NCI-H146 treated with DMSO at 0.1 percent for 48 hours (cell line): Measurements from ENCODE around the gene SERINC4.
"Not testable (repeated sequence)": the region's sequence is repeated elsewhere in the genome, so short reads cannot be mapped to it uniquely, and the experiment has no call there.

Source experiments
- DNase-seq: peaks from one replicate; lab custom pipeline; 2025; ENCODE audit not compliant: unreplicated experiment; lab: John Stamatoyannopoulos, UW

SERINC4 gene

DNA sequence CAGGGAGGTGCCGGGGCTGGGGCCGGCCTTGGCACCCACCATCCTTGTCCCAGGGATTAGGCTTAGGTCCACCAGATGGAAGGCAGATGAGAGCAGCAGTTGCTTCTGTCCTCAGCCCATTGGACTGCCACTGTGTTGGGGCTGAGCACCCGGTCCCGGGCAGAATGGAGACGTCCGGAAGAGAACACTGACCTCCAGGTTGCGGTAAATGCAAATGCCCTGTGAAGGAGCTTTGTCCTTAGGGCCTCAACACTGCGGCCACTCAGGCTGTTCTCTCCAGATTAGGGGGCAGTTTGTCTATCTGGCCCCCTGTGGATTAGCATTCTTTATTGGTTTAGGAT is at the start of gene SERINC4:
TSS of gene SERINC4 (minus strand) at position 276 of the 341 bp plus-strand sequence. CDS start at position 42, 234 bp downstream.
- no peak for DNase-seq

DNA sequence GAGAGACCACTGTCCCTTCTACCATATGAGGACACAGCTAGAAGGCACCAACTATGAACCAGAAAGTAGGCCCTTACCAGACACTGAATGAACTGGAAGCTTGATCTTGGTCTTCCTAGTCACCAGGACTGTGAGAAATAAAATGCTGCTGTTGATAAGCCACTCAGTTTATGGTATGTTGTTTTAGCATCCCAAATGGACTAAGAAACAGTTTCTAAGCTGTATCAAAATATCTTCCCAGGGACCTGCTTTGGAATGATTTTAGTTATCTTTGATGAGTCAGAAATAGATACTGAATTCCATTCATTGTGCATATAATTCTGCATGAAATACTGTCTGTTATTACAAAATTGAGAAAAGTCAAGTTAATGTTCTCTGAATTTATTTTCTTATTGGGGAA is 45.4 kb upstream of the SERINC4 start:
- no peak for DNase-seq

DNA sequence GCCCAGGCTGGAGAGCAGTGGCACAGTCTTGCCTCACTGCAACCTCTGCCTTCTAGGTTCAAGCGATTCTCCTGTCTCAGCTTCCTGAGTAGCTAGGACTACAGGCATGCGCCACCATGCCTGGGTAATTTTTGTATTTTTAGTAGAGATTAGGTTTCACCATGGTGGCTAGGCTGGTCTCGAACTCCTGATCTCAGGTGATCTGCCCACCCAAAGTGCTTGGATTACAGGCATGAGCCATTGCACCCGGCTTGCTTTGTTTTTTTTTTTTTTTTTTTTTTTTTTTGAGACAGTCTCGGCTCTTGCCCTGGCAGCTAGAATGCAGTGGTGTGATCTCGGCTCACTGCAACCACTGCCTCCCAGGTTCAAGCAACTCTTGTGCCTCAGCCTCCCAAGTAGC is 32.5 kb upstream of the SERINC4 start:
- not testable (repeated sequence) for DNase-seq

DNA sequence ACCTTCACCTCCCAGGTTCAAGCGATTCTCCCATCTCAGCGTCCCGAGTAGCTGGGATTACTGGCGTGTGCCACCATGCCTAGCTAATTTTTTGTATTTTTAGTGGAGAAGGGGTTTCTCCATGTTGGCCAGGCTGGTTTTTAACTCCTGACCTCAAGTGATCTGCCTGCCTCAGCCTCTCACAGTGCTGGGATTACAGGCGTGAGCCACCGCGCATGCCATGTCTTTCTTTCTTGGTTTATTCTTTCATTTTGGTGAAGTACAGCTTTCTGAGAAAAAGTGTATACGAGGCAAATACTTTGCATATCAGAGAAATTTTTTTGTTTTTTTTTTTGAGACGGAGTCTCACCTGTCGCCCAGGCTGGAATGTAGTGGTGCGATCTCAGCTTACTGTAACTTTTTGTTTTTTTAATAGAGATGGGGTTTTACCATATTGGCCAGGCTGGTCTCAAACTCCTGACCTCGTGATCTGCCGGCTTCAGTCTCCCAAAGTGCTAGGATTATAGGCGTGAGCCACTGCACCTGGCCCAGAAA is 31.6 kb upstream of the SERINC4 start:
- not testable (repeated sequence) for DNase-seq

DNA sequence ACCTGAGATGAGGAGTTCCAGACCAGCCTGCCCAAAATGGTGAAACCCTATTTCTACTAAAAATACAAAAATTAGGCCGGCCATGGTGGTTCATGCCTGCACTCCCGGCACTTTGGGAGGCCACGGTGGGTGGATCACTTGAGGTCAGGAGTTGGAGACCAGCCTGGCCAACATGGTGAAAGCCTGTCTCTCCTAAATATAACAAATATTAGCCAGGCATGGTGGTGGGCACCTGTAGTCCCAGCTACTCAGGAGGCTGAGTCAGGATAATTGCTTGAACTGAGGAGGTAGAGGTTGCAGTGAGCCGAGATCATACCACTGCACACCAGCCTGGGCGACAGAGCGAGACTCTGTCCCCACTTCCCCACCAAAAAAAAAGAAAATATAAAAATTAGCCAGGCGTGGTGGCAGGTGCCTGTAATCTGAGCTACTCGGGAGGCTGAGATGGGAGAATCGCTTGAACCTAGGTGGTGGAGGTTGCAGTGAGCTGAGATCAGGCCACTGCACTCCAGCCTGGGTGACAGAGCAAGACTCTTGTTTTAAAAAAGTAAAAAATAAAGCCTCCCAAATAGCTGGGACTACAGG is 30.8 kb upstream of the SERINC4 start:
- DNase-seq: not testable (repeated sequence)

DNA sequence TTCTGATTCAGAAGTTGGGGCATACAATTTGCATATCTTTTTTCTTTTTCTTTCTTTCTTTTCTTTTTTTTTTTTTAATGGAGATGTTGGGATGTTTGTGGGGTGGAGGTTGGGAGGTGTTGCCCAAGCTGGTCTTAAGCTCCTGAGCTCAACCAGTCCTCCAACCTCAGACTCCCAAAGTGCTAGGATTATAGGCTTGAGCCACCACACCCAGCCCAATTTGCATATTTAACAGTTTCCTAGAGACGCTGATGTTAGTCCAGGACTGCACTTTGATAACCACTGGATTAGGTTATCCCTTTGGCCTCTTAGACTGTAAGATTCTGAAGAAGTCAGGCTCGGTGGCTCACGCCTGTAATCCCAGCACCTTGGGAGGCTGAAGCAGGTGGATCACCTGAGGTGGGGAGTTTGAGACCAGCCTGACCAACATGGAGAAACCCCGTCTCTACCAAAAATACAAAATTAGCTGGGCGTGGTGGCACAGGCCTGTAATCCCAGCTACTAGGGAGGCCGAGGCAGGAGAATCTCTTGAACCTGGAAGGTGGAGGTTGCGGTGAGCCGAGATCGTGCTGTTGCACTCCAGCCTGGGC is 30.0 kb upstream of the SERINC4 start:
- DNase-seq: not testable (repeated sequence)

DNA sequence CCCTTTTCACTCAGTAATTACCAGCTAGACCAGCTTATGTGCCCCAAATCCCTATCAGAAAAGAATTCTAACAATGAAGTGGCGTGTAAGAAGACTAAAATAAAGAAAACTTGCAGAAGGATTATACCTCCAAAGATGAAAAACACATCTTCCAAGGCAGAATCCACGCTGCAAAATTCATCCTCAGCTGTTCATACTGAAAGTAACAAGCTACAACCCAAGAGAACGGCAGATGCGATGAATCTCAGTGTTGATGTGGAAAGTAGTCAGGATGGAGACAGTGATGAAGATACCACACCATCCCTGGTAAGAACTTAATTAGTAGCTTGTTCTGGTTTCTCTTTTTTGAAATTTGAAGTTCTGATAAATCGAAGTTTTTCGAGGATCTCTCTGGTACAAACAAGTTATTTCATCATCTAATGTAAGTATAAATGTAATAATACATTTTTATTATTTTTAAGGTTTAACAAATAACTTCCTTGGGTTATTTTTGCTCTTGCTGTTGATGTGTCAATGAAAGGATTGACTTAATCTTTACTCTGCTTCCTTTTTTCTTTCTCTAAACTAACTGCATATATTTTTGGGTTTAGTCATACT is 28.1 kb upstream of the SERINC4 start:
- DNase-seq: no peak

DNA sequence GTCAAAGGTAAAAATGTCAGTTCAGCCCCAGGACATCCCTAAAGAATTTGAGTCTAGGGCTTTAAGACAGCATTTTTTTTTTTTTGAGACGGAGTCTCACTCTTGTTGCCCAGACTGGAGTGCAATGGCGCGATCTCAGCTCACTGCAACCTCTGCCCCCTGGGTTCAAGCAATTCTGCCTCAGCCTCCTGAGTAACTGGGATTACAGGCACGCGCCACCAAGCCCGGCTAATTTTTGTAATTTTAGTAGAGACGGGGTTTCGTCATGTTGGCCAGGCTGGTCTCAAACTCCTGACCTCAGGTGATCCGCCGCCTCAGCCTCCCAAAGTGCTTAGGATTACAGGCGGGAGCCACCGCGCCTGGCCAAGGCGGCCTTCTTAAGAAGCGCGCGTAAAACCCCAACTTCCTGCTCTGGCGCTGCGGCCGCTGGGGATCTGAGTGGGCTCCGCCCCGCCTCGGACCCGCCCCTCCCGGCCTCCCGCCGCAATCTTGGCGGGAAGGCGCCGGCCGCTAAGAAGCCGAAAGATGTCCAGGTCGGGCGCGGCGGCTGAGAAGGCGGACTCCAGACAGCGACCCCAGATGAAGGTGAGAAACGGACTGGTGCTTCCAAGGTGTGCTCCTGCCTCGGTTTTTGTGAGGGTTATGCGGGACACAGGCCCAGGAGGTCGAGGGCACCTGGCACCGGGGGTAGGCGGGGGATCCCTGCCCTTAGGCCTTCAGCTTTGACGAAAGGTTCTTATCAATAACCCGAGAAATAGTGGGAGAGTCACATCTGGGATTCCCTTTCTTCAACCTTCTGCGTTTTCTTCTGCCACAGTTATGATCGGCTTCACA is 26.7 kb upstream of the SERINC4 start, which contains the start of gene WDR76:
TSS of gene WDR76 (plus strand) at position 495 of the 834 bp plus-strand sequence. CDS start at position 526, 31 bp downstream.
- DNase-seq: peak; percentile 51

DNA sequence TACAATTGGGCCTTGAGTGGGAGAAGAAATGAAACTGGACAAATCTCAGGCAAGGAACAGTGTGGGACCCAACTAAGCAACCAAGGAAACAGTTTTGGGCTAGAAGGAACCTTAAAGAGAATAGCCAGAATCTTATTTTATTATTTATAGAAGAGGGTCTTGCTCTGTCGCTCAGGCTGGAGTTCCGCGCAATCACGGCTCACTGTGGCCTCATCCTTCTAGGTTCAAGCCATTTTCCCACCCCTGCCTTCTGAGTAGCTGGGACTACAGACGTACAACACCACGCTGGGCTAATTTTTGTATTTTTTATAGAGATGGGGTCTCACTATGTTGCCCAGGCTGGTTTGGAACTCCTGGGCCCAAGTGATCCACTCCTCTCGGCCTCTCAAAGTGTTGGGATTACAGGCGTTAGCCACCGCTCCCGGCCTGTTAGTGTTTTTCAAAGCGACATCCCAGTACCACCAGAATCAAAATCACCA is 26.0 kb upstream of the SERINC4 start:
- DNase-seq: no peak

DNA sequence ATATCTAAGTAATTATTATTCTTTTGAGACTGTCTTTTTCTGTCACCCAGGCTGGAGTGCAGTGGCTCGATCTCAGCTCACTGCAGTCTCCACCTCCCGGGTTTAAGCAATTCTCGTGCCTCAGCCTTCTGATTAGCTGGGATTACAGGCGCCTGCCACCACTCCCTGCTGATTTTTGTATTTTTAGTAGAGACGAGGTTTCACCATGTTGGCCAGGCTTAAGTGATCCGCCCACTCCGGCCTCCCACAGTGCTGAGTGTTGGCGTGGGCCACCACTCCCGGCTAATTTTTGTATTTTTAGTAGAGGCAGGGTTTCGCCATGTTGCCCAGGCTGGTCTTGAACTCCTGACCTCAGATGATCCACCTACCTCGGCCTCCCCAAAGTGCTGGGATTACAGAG is 25.3 kb upstream of the SERINC4 start:
- not testable (repeated sequence) for DNase-seq

DNA sequence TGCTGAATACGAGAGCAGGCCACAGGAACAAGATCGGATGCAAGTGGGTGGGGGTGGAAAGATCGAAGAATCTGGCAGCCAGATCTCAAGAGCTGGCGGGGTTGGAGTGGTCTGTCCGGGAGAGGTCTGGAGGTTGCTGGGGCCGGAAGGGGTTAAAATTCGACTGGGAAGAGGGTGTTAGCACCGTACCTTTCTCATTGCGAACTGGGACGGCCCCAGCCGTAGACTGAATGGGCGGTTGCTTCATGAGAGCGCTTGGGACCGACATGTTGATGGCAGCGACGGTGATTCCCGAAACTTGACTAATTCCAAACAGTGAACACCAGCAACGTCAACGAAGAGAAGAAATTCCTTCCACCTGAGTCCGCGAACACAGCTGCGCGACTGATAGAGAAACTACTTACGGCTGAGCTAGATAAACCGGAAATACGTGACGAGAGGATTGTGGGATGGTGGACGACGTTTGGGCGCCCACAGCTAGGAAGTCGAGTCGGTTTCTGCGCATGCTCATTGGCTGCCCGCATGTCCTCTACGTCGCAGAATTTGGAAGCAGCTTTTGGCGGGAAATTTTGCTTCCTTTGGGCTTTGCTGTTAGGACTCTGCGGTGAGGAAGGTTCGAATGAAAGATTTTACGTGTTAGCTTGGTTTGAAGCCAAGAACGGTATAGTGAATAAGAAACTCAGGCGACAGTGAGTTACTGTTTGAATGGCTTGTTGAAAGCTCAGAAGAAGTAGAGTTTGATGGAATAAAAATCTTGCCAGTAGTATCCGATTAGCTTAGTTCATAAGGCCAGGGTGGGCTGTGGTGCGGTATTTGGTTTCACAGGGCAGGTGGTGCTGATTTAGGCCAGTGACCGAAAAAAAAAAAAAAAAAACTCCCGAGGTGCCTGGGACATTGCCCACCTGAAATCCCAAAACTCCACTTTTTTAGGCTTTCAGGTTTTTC is 24.6 kb upstream of the SERINC4 start, which contains the start of gene MFAP1:
TSS of gene MFAP1 (minus strand) at position 389 of the 945 bp plus-strand sequence. CDS start at position 268, 121 bp downstream.
- peak; percentile 89 for DNase-seq

DNA sequence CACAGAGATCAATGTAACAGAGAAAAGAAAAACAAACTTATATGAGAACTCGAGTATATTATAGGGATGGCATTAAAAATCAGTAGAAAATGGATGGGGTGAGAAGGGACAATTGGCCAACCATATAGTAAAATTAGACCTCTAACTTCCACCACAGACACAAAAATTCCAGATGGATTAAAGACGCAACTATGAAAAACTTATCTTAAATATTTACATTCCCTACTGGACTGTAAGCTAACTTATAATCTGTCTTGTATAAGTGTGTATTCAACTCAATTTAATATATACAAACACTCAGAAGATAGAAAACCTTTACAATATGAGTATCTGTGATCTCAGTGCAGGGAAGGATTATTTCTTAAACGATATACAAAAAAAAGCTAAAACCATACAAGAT is 21.5 kb upstream of the SERINC4 start:
- no peak for DNase-seq

DNA sequence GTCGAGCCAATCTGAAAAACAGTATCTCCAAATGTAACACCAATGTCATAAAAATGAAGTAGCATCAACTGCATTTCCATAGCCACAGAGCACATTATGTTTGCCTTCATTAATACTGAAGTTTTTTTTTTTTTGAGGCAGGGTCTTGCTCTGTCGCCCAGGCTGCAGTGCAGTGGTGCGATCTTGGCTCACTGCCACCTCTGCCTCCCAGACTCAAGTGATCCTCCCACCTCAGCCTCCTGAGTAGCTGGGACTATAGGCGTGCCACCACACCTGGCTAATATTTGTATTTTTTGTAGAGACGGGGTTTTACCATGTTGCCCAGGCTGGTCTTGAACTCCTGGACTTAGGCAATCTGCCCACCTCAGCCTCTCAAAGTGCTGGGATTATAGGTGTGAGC is 15.0 kb upstream of the SERINC4 start:
- not testable (repeated sequence) for DNase-seq

DNA sequence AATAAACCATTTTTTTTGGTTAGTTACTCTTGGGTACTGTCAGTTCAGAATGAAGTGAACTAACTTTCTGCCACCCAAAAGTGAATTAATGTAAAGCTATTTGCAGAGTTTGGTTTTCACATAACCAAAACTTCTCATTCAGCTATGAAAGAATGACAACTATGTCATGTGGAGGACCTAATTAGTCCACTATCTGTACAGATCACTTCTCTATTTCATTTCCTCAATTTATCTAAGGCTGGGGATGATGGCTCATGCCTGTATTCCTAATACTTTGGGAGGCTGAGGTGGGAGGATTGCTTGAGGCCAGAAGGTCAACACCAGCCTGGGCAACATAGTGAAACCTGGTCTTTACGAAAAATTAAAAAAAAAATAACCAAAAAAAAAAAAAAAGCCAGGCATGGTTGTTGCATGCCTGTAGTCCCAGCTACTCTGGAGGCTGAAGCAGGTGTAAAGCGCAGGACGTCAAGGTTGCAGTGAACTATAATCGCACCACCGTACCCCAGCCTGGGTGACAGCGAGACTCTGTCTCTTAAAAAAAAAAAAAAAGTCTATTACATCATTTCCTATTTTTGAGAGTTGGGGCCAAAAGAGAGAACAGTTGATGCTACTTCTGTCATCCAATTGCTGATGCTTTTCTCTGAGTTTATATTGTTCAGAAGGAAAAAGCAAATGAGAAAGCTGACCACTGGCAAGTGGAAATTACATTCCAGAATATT is 9.1 kb upstream of the SERINC4 start:
- DNase-seq: no peak

DNA sequence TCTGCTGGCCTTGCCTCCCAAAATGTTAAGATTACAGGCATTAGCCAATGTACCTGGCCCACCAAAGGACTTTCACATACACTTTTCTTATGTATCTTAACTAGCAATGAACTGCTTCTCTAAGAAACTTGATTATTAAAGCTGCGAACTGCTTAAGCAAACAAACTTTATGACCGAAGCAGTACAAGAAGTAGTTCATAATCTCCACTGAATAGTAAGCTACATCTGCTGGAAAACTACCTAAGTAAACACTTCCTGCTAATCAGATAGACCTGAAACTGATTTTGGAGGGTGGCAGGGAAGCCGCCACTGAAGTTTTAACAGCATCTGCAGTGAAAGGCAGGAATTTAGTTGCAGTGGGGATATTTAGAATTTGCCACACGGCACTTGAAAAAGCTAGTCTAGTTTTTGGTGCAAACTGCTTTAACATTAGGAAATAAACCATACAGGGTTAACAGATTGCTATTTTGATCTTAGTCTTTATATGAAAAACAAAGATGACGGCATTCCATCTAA is 8.5 kb upstream of the SERINC4 start:
- no peak for DNase-seq

DNA sequence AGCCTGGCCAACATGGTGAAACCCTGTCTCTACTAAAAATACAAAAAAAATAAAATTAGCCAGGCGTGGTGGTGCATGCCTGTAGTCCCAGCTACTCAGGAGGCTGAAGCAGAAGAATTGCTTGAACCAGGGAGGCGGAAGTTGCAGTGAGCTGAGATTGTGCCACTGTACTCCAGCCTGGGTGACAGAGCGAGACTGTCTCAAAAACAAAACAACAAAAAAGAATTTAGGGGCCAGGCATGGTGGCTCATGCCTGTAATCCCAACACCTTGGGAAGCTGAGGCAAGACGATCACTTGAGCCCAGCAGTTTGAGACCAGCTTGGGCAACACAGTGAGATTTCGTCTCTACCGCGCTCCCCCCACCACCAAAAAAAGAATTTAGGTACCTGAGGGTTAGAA is 2.7 kb upstream of the SERINC4 start:
- not testable (repeated sequence) for DNase-seq

DNA sequence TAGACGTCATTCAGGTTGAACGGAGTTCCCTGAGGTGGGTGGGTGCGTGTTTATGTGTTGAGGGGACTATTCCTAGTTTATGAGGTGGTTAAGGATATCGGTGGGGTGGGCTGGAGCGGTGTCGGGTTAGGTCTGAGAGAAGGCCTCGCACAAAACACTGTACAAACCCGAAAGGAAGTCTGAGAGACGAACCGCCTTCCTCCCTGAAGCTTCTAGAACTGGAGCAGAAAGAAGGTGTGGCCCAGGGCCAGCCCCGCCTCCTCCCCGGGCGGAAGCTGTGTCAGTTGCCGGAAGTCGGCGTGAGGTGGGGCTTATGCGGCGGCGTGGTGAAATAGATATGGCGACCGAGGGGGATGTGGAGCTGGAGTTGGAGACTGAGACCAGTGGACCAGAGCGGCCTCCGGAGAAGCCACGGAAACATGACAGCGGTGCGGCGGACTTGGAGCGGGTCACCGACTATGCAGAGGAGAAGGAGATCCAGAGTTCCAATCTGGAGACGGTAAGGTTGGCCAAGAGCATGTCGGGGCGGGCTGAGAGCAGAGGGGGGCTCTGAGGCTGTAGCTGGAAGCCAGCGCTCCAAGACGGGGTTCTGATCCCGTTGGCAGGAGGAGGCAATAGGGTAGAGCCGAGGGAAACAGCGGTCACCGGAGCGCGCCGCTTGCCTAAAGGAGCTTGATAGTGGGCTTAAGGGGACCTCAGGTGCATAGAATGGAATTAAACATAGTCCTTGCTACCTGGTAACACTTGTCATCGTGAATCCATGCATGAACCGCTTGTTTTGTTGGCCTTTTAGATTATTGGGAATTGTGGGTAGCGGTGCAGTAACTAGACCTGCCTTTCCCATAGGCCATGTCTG is 494 bp upstream of the SERINC4 start, which contains the start of gene HYPK:
TSS of gene HYPK (plus strand) at position 314 of the 856 bp plus-strand sequence. CDS start at position 338, 24 bp downstream.
- peak; percentile 26 for DNase-seq
